Mesenteric fat pad (tissue), 1 donor: ENCODE measurements around the gene POLR3A. TPM values are rescaled to one million over a fixed set of nuclear protein-coding genes. Genes with fewer than 3 reads are reported as not detected.

Experiments used
- DNase-seq: peaks from one replicate; pipeline ENCODE4 v3.0.0-alpha.2; 2020; ENCODE audit warnings: low spot score
- total RNA-seq: library from RNA; stranded (reverse); fragmentation: NEBNext Ultra II Directional; extraction: Animal tissue kit (Norgen Biotek cat#: 25700); gene quantifications from one replicate; pipeline ENCODE4 v1.2.1, GENCODE V29; 2021
- donor health status: DM: yes; HTN: yes; CAD: no.

The POLR3A gene
- total RNA-seq, 1 donor from 2014 or later, result 12.0 TPM

- no peak for DNase-seq
Observed at GRCh38 chr10:77922055-77922454, 107.3 kb downstream of the POLR3A start.

- no peak for DNase-seq
Observed at GRCh38 chr10:77921395-77921794, 107.9 kb downstream of the POLR3A start.

- no peak for DNase-seq
Observed at GRCh38 chr10:77920495-77920894, 108.8 kb downstream of the POLR3A start.

- no peak for DNase-seq
Observed at GRCh38 chr10:77919713-77920108, 109.6 kb downstream of the POLR3A start.

Other genes starting within 250 kb of the POLR3A start
- 30.6 TPM for gene DLG5, start 102.8 kb downstream of the POLR3A start, total RNA-seq
- gene RPS24, start 4.3 kb upstream of the POLR3A start, total RNA-seq, result 1,050 TPM